Panc1 (cell line): Measurements from ENCODE around the gene CCDC69. TPM values are rescaled to one million over a fixed set of nuclear protein-coding genes. Genes with fewer than 3 reads are reported as not detected.

Source experiments
- ATAC-seq: fragments of 200-7000 bp; cut with Tn5 transposase; 2 replicates; pipeline ENCODE4 v1.9.1; 2020; ENCODE audit warnings: mild to moderate bottlenecking, moderate library complexity
- BruUV-seq: library from RNA; stranded (reverse); fragments of 400-500 nt; replicated peaks from 2 replicates; lab custom pipeline; 2021; lab: Mats Ljungman, UMichigan
- CTCF ChIA-PET: fragments of 300-600 bp; sonication (Branson Sonifier 250); formaldehyde crosslinking; loops from one replicate; lab custom pipeline; 2022; ENCODE audit warnings: antibody characterized with exemption; lab: Charles Lee
- POLR2A ChIA-PET: fragments of 300-600 bp; sonication (Branson Sonifier 250); formaldehyde crosslinking; loops from one replicate; lab custom pipeline; 2022; ENCODE audit warnings: antibody characterized with exemption; lab: Charles Lee
- DNase-seq: peaks from one replicate; pipeline ENCODE4 v3.0.0-alpha.2; 2010; ENCODE audit warnings: low read depth, low spot score
- H3K27ac ChIP-seq: 2 replicates; pipeline ENCODE4 v1.5.1; 2011; ENCODE audit warnings: mild to moderate bottlenecking, low read length, inconsistent platforms
- H3K27me3 ChIP-seq: fragments of 200-500 bp; sonication (Bioruptor generic); 2 replicates; pipeline ENCODE4 v1.6.0; 2014; ENCODE audit warnings: low read length, inconsistent platforms; ENCODE audit not compliant: control insufficient read depth, insufficient read depth
- H3K36me3 ChIP-seq: fragments of 200-500 bp; sonication (Bioruptor generic); 2 replicates; pipeline ENCODE4 v1.5.1; 2014; ENCODE audit warnings: inconsistent platforms, mild to moderate bottlenecking, low read length, moderate library complexity; ENCODE audit not compliant: control insufficient read depth, insufficient read depth
- H3K4me1 ChIP-seq: 2 replicates; pipeline ENCODE4 v1.5.1; 2011; ENCODE audit warnings: inconsistent platforms, mild to moderate bottlenecking, low read length, moderate library complexity; ENCODE audit not compliant: control insufficient read depth, insufficient read depth
- H3K4me3 ChIP-seq, 2 experiments: 2 replicates each; pipeline ENCODE4 v1.5.1; 2011 to 2012; ENCODE audit warnings: low read depth in 2 of 2, low read length in 2 of 2, mild to moderate bottlenecking in 2 of 2, inconsistent platforms in 1 of 2, moderate library complexity in 1 of 2
- H3K9me3 ChIP-seq: fragments of 200-500 bp; sonication (Bioruptor generic); 2 replicates; pipeline ENCODE4 v1.5.1; 2014; ENCODE audit warnings: low read depth, mild to moderate bottlenecking, inconsistent platforms, low read length, moderate library complexity; ENCODE audit not compliant: control insufficient read depth, insufficient read depth
- CTCF ChIP-seq: fragments of 450-650 bp; IDR thresholded peaks from 2 replicates; pipeline ENCODE4 v1.5.1; 2017; ENCODE audit warnings: mild to moderate bottlenecking
- POLR2AphosphoS5 ChIP-seq: IDR thresholded peaks from 2 replicates; pipeline ENCODE4 v1.6.1; 2012; ENCODE audit warnings: mild to moderate bottlenecking, low read depth, low read length, moderate library complexity
- REST ChIP-seq, 2 experiments: IDR thresholded peaks; 2 replicates each; pipeline ENCODE4 v1.6.1; 2011 to 2012; ENCODE audit warnings: low read depth in 2 of 2, control low read depth in 1 of 2, low read length in 1 of 2, mild to moderate bottlenecking in 1 of 2, moderate library complexity in 1 of 2; ENCODE audit not compliant: insufficient read depth in 1 of 2
- SIN3A ChIP-seq: IDR thresholded peaks from 2 replicates; pipeline ENCODE4 v1.6.1; 2012; ENCODE audit warnings: low read depth, mild to moderate bottlenecking, low read length, moderate library complexity, borderline replicate concordance; ENCODE audit not compliant: insufficient read depth
- TCF7L2 ChIP-seq: IDR thresholded peaks from 2 replicates; pipeline ENCODE4 v1.6.1; 2011; ENCODE audit warnings: mild to moderate bottlenecking, low read depth, low read length, inconsistent platforms
- in situ Hi-C: cut with HindIII; loops from 2 replicates; pipeline ENCODE4 v1.10.0; 2016; ENCODE audit warnings: low sequenced_read_pairs, low pct_unique_long_range_greater_than_20kb
- intact Hi-C: fragments of 100-400 bp; cut with micrococcal nuclease; formaldehyde crosslinking; loops from one replicate; pipeline ENCODE4 v1.10.0; 2022; ENCODE audit not compliant: unreplicated experiment
- total RNA-seq: library from RNA; stranded (reverse); gene quantifications from one replicate; pipeline ENCODE4 v1.2.1, GENCODE V29; 2021; ENCODE audit not compliant: unreplicated experiment

CCDC69 gene
- total RNA-seq, 1 experiment from 2014 or later, result 2.1 TPM

- ATAC-seq (no peak), DNase-seq (no peak)
- Histone ChIP-seq H3K9me3 (no peaks in the 10 kb centered on the region), H3K27me3 (peaks cover 2% of the 10 kb centered on the region), H3K36me3 (no peaks in the 10 kb centered on the region), H3K4me1 (no peaks in the 10 kb centered on the region), H3K4me3 (no peak overlapping the region), H3K27ac (no peak overlapping the region)
- CTCF ChIA-PET, result no interaction called here
- in situ Hi-C loops (no loop called here), intact Hi-C loops (no loop called here)
- BruUV-seq, result no TSS peak
- TF ChIP-seq TCF7L2 (no peak), CTCF (no peak), SIN3A (no peak), REST (IDR thresholded peaks at IDR 0.05; ENCODE audit: insufficient read depth in 1 of 2, low read depth in 2 of 2, low read length in 1 of 2) (no peak), POLR2AphosphoS5 (no peak)
- POLR2A ChIA-PET, result no interaction called here
Measured at GRCh38 chr5:151228986-151229385, 5.1 kb upstream of the CCDC69 start.

- Histone ChIP-seq H3K27ac (no peak overlapping the region), H3K36me3 (no peaks in the 10 kb centered on the region), H3K4me3 (no peak overlapping the region), H3K9me3 (no peaks in the 10 kb centered on the region), H3K27me3 (peaks cover 2% of the 10 kb centered on the region), H3K4me1 (peaks cover 2% of the 10 kb centered on the region; the same call in 1 of the 2 replicates)
- in situ Hi-C loops, result no loop called here
- TF ChIP-seq CTCF, result 0 out of 2 replicates have a peak, but pooled peaks have one; percentile 2
- TF ChIP-seq REST (IDR thresholded peaks at IDR 0.05; ENCODE audit: insufficient read depth in 1 of 2, low read depth in 2 of 2, low read length in 1 of 2), result no peak
- TF ChIP-seq POLR2AphosphoS5, result no peak
- no peak for TF ChIP-seq SIN3A
- BruUV-seq, result no TSS peak
- intact Hi-C loops, result no loop called here
- ATAC-seq (no peak), DNase-seq (no peak)
- CTCF ChIA-PET, result no interaction called here
- POLR2A ChIA-PET, result no interaction called here
Measured at GRCh38 chr5:151227918-151228447, 4.1 kb upstream of the CCDC69 start.
